Adrenal gland (tissue), 5 donors: ENCODE data around the gene RAB3IL1.
A peak's percentile ranks its signal among the peaks of the same experiment; 100 is the strongest.

ENCODE experiments used
- POLR2A ChIP-seq, 2 donors: fragments of 450-650 bp; IDR thresholded peaks; one replicate each; pipeline ENCODE4 v1.6.1; 2017; ENCODE audit warnings: antibody characterized with exemption in 2 of 2, mild to moderate bottlenecking in 2 of 2, moderate library complexity in 1 of 2
- TF ChIP-seq, protein P1 (sequence below), 6 experiments: fragments of 450-650 bp in 4 of 6; fragments of 200-600 bp in 2 of 6; sonication (generic) in 1 of 6; IDR thresholded peaks; 1 replicate in 5 of 6; 2 replicates in 1 of 6; pipeline versions ENCODE4 v1.5.1 to v1.8.0; 2016 to 2021; ENCODE audit warnings: antibody characterized with exemption in 6 of 6, mild to moderate bottlenecking in 2 of 6, moderate library complexity in 1 of 6
- donor health status: DM: no; HTN: no; CAD: no.

DNA sequence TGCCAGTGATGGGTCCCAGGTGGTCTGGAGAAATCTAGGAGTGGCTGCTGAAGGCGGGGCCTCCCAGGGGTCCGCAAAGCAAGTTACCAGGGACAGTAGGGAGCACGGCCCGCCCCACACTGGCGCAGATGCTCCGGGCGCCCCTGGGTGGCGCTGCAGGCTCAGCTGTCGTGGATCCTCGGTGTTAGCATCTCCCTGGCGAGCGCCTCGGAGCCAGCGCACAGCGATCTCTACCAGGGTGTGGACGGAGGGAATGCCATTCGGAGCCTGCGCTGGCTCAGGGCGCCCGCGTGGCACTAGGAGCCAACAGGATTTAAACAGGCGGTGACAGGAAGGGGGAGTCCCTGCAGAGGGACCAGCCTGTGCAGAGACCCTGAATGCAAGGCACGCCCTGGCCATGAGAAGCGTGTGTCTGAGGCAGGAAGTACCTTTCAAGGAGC lies 46.2 kb downstream of the RAB3IL1 start:
- TF ChIP-seq, protein P1, sequence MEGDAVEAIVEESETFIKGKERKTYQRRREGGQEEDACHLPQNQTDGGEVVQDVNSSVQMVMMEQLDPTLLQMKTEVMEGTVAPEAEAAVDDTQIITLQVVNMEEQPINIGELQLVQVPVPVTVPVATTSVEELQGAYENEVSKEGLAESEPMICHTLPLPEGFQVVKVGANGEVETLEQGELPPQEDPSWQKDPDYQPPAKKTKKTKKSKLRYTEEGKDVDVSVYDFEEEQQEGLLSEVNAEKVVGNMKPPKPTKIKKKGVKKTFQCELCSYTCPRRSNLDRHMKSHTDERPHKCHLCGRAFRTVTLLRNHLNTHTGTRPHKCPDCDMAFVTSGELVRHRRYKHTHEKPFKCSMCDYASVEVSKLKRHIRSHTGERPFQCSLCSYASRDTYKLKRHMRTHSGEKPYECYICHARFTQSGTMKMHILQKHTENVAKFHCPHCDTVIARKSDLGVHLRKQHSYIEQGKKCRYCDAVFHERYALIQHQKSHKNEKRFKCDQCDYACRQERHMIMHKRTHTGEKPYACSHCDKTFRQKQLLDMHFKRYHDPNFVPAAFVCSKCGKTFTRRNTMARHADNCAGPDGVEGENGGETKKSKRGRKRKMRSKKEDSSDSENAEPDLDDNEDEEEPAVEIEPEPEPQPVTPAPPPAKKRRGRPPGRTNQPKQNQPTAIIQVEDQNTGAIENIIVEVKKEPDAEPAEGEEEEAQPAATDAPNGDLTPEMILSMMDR (IDR thresholded peaks at IDR 0.05) = peak; percentile 92 to 98 (median 95)
- TF ChIP-seq POLR2A (IDR thresholded peaks at IDR 0.05) = peak in 1 of 2 donors; percentile 39
